ENCODE data around the gene ANKLE1.
"Not testable (repeated sequence)": the region's sequence is repeated elsewhere in the genome, so short reads cannot be mapped to it uniquely, and the experiment has no call there.

Gene ANKLE1

DNA sequence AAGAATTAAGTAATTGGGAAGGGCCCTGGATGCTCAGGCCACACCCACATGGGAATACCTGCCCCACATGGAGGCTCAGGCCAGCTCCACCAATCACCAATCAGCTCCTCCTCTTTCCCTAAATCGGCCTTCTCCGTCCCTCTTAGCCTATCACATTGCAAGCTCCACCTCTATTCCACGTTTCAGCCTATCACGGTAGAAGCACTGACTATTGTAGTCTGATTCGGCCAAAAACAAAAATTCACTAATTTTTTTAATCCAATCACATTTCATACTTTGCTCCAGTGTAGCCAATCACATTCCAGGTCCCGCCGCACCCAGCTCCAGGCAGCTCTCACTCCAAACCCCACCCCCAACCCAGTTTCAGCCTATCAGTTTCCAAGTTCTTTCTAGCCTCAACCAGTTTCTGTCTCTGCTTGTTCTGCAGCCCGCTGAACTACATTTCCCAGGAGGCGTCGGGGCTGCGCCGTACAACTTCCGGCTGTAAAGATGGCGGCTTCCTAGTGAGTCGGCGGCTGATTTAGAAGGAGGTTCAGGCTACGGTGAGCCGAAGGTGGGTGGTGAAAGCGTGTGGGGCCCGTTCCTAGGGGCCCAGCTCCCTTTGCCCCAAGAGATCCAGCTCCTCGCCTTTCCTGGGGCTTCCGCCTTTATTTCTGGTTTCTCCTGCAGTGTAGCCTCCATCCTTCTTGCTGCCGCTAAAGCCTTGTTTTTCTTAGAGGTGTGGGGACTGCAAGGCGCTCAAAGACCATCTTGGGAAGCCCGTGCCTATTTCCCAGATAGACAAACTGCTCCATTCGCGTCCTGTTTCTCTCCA is 14.5 kb upstream of the ANKLE1 start, which contains the start of gene BABAM1:
BABAM1 (plus strand) TSS at position 469 of the 814 bp plus-strand sequence. CDS start 1,364 bp downstream, outside the sequence.
- Histone ChIP-seq H3K36me3 (ENCODE audit: control insufficient read depth in 1 of 2, insufficient read depth in 2 of 2, low read length in 2 of 2) (peaks cover 5 to 21% of the 10 kb centered on the region in 2 donors), H3K27ac (ENCODE audit: low read length) (peak within 1 kb of the TSS; percentile 91), H3K27me3 (ENCODE audit: low read depth, low read length) (no peaks in the 10 kb centered on the region), H3K4me3 (ENCODE audit: low read depth in 1 of 2, low read length in 2 of 2) (peak within 1 kb of the TSS; percentile 99 to 100), H3K4me1 (ENCODE audit: control insufficient read depth in 1 of 2, insufficient read depth in 2 of 2, low read length in 2 of 2) (peaks cover 6 to 13% of the 10 kb centered on the region in 2 donors), H3K9me3 (ENCODE audit: control insufficient read depth in 1 of 2, low read length in 2 of 2) (no peaks in the 10 kb centered on the region)

DNA sequence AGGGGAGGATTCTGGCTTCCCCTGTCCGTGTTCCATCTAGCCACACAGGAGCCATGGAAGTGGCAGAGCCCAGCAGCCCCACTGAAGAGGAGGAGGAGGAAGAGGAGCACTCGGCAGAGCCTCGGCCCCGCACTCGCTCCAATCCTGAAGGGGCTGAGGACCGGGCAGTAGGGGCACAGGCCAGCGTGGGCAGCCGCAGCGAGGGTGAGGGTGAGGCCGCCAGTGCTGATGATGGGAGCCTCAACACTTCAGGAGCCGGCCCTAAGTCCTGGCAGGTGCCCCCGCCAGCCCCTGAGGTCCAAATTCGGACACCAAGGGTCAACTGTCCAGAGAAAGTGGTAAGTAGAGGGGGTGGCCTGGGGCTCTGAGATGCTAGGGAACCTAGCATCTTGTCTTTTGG is 12.9 kb upstream of the ANKLE1 start:
- H3K4me3 ChIP-seq (ENCODE audit: low read depth in 1 of 2, low read length in 2 of 2), result no peak overlapping the region
- H3K27me3 ChIP-seq (ENCODE audit: low read depth, low read length), result no peaks in the 10 kb centered on the region
- no peak overlapping the region for H3K27ac ChIP-seq (ENCODE audit: low read length)
- H3K9me3 ChIP-seq (ENCODE audit: control insufficient read depth in 1 of 2, low read length in 2 of 2), result no peaks in the 10 kb centered on the region
- peaks cover 5 to 30% of the 10 kb centered on the region in 2 donors for H3K36me3 ChIP-seq (ENCODE audit: control insufficient read depth in 1 of 2, insufficient read depth in 2 of 2, low read length in 2 of 2)
- H3K4me1 ChIP-seq (ENCODE audit: control insufficient read depth in 1 of 2, insufficient read depth in 2 of 2, low read length in 2 of 2), result peaks cover 6 to 13% of the 10 kb centered on the region in 2 donors

DNA sequence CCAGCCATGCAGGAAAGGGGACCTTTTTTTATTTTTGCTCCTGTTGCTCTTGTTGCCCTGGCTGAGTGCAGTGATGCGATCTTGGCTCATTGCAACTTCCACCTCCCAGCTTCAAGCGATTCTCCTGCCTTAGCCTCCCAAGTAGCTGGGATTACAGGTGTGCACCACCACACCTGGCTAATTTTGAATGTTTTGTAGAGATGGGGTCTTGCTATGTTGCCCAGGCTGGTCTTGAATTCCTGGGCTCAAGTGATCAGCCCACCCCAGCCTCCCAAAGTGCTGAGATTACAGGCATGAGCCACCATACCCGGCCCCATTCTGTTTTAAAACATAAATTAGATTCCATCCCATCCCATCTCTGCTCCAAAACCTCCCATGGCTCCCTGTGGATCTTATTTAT is 6.8 kb upstream of the ANKLE1 start:
- H3K36me3 ChIP-seq (ENCODE audit: control insufficient read depth in 1 of 2, insufficient read depth in 2 of 2, low read length in 2 of 2), result peaks cover 26 to 67% of the 10 kb centered on the region in 2 donors
- not testable (repeated sequence) for H3K4me1 ChIP-seq (ENCODE audit: control insufficient read depth in 1 of 2, insufficient read depth in 2 of 2, low read length in 2 of 2); H3K27me3 ChIP-seq (ENCODE audit: low read depth, low read length); H3K27ac ChIP-seq (ENCODE audit: low read length); H3K9me3 ChIP-seq (ENCODE audit: control insufficient read depth in 1 of 2, low read length in 2 of 2); H3K4me3 ChIP-seq (ENCODE audit: low read depth in 1 of 2, low read length in 2 of 2)

DNA sequence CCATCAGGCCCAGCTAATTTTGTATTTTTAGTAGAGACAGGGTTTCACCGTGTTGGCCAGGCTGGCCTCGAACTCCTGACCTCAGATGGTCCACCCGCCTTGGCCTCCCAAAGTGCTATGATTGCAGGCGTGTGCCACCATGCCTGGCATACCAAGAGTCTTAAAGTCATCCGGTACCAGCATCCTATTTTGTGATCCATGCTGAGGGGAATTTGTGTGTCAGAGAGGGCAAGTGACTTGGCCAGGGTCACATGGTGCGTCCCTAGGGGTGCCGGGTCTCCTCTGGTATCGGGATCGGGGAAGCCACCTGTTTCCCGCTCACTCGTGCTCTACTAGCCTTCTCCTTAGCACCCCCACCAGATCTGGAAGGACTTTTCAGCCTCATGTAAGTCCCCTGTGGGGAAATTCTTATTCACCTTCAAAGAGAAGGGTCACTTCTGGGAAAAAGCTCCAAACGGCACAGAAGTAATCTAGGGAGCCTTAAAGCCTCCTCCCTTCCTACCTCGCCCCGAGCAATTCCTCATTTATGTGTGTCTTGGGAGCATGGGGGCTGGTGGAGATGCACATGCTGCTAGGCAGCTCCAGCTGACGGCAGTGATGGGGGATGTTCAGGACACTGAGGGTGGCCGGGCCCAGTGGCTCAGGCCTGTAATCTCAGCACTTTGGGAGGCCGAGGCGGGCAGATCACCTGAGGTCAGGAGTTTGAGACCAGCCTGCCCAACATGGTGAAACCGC is 6.1 kb upstream of the ANKLE1 start:
- Histone ChIP-seq H3K9me3 (ENCODE audit: control insufficient read depth in 1 of 2, low read length in 2 of 2) (no peaks in the 10 kb centered on the region), H3K27ac (ENCODE audit: low read length) (no peak overlapping the region), H3K4me3 (ENCODE audit: low read depth in 1 of 2, low read length in 2 of 2) (no peak overlapping the region), H3K4me1 (ENCODE audit: control insufficient read depth in 1 of 2, insufficient read depth in 2 of 2, low read length in 2 of 2) (no peaks in the 10 kb centered on the region), H3K27me3 (ENCODE audit: low read depth, low read length) (no peaks in the 10 kb centered on the region), H3K36me3 (ENCODE audit: control insufficient read depth in 1 of 2, insufficient read depth in 2 of 2, low read length in 2 of 2) (peaks cover 26 to 63% of the 10 kb centered on the region in 2 donors)

DNA sequence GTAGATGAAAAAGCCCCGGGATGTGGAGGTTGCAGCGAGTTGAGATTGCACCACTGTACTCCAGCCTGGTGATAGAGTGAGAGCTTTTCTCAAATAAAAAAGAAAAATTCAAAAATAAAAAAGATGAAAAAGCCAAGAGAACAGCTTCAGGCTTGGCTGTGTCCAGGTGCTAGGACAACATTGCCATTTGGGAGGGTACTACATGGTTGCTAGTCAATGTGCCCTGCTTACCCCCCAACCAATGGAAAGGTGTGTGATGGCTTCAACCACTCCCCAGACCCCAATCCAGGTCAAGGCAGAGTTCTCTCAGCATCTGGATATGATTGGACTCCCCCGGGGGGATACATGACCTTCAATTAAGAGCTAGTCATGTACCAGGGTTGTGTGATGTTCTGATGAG is 2.3 kb upstream of the ANKLE1 start:
- H3K9me3 ChIP-seq (ENCODE audit: control insufficient read depth in 1 of 2, low read length in 2 of 2), result no peaks in the 10 kb centered on the region
- no peak overlapping the region for H3K27ac ChIP-seq (ENCODE audit: low read length)
- peaks cover 14 to 40% of the 10 kb centered on the region in 2 donors for H3K36me3 ChIP-seq (ENCODE audit: control insufficient read depth in 1 of 2, insufficient read depth in 2 of 2, low read length in 2 of 2)
- H3K4me1 ChIP-seq (ENCODE audit: control insufficient read depth in 1 of 2, insufficient read depth in 2 of 2, low read length in 2 of 2), result peaks cover 0 to 15% of the 10 kb centered on the region in 2 donors
- H3K4me3 ChIP-seq (ENCODE audit: low read depth in 1 of 2, low read length in 2 of 2), result no peak overlapping the region
- H3K27me3 ChIP-seq (ENCODE audit: low read depth, low read length), result no peaks in the 10 kb centered on the region

DNA sequence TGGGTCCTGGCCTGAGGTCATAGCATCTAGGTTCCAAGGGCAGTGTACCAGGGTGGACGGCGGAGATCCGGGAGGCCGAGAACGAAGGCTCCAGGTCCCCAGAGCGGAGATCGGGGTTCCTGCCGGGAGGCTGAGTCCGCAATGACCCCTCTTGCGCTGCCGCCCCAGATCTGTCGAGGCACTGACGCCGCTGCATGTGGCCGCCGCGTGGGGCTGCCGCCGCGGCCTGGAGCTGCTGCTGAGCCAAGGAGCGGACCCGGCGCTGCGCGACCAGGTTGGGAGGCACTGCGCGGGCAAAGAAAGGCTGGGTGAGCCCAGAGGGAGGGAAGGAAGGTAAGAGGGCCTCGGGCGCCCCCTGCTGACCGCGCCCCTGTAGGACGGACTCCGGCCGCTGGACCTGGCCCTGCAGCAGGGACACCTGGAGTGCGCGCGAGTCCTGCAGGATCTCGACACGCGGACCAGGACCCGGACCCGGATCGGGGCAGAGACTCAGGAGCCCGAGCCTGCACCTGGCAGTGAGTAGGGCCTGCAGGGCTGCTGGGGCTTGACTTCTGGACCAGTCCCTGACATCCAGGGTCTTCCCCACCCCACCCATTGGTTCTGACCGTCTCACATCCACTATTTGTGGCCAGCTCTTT is 906 bp downstream of the ANKLE1 start:
- H3K27me3 ChIP-seq (ENCODE audit: low read depth, low read length), result no peaks in the 10 kb centered on the region
- H3K9me3 ChIP-seq (ENCODE audit: control insufficient read depth in 1 of 2, low read length in 2 of 2), result no peaks in the 10 kb centered on the region
- peaks cover 5 to 12% of the 10 kb centered on the region in 2 donors for H3K36me3 ChIP-seq (ENCODE audit: control insufficient read depth in 1 of 2, insufficient read depth in 2 of 2, low read length in 2 of 2)
- peaks cover 0 to 15% of the 10 kb centered on the region in 2 donors for H3K4me1 ChIP-seq (ENCODE audit: control insufficient read depth in 1 of 2, insufficient read depth in 2 of 2, low read length in 2 of 2)
- H3K4me3 ChIP-seq (ENCODE audit: low read depth in 1 of 2, low read length in 2 of 2), result peak overlapping the region; percentile 42 to 63
- no peak overlapping the region for H3K27ac ChIP-seq (ENCODE audit: low read length)

DNA sequence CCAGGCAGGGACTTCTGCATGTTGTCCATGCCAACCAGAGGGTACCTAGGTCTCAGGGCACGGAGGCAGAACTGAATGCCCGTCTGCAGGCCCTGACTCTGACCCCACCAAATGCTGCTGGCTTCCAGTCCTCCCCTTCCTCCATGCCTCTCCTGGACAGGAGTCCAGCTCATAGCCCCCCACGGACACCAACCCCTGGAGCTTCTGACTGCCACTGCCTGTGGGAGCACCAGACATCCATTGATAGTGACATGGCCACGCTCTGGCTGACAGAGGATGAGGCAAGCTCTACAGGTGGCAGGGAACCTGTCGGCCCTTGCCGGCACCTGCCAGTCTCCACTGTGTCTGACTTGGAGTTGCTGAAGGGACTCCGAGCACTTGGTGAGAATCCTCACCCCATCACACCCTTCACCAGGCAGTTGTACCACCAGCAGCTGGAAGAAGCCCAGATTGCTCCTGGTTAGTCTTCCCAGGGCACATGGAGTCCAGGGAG is 1.8 kb downstream of the ANKLE1 start:
- H3K36me3 ChIP-seq (ENCODE audit: control insufficient read depth in 1 of 2, insufficient read depth in 2 of 2, low read length in 2 of 2), result peaks cover 5 to 12% of the 10 kb centered on the region in 2 donors

DNA sequence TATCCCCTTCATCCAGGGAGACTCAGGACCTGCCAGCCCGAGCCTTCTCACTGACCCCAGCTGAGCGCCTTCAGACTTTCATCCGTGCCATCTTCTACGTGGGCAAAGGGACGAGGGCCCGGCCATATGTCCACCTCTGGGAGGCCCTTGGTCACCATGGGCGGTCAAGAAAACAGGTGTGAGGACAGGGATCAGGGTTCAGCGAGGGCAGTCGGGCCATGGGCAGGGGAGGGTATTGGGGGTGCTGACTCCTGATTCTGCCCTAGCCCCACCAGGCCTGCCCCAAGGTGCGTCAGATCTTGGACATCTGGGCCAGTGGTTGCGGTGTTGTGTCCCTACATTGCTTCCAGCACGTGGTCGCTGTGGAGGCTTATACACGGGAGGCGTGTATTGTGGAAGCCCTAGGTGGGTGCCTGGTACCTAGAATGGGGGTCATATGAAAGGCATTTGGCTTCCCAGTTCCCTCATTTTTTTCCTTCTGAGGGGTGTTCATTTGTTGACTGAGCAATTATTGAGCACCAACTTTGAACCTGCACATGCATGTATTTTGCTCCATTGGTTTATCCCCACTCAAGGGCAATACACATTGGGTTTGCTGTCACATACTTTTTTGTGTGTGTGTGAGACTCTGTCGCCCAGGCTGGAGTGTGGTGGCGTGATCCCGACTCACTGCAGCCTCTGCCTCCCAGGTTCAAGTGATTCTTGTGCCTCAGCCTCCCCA is 3.9 kb downstream of the ANKLE1 start:
- Histone ChIP-seq H3K4me3 (ENCODE audit: low read depth in 1 of 2, low read length in 2 of 2) (no peak overlapping the region), H3K27ac (ENCODE audit: low read length) (no peak overlapping the region), H3K36me3 (ENCODE audit: control insufficient read depth in 1 of 2, insufficient read depth in 2 of 2, low read length in 2 of 2) (no peaks in the 10 kb centered on the region), H3K4me1 (ENCODE audit: control insufficient read depth in 1 of 2, insufficient read depth in 2 of 2, low read length in 2 of 2) (peaks cover 0 to 18% of the 10 kb centered on the region in 2 donors), H3K27me3 (ENCODE audit: low read depth, low read length) (no peaks in the 10 kb centered on the region), H3K9me3 (ENCODE audit: control insufficient read depth in 1 of 2, low read length in 2 of 2) (no peaks in the 10 kb centered on the region)

More for the DNA sequence above, 1.8 kb downstream of the ANKLE1 start:
- H3K27me3 ChIP-seq (ENCODE audit: low read depth, low read length), result no peaks in the 10 kb centered on the region
- H3K4me3 ChIP-seq (ENCODE audit: low read depth in 1 of 2, low read length in 2 of 2), result no peak overlapping the region
- H3K27ac ChIP-seq (ENCODE audit: low read length), result no peak overlapping the region
- H3K4me1 ChIP-seq (ENCODE audit: control insufficient read depth in 1 of 2, insufficient read depth in 2 of 2, low read length in 2 of 2), result peaks cover 0 to 15% of the 10 kb centered on the region in 2 donors
- no peaks in the 10 kb centered on the region for H3K9me3 ChIP-seq (ENCODE audit: control insufficient read depth in 1 of 2, low read length in 2 of 2)

DNA sequence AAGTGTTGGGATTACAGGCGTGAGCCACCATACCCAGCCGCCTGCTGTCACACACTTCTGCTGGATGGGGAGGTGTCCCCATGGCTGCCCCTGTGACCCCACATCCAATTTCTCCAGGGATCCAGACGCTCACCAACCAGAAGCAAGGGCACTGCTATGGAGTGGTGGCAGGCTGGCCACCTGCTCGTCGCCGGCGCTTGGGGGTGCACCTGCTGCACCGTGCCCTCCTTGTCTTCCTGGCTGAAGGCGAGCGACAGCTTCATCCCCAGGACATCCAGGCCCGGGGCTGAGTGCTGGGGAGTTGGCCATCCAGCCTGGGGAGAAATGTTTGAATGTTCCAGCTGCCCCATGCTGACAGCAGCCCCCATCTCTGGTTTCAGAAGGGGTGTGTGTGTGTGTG is 4.6 kb downstream of the ANKLE1 start:
- Histone ChIP-seq H3K4me3 (ENCODE audit: low read depth in 1 of 2, low read length in 2 of 2) (no peak overlapping the region), H3K4me1 (ENCODE audit: control insufficient read depth in 1 of 2, insufficient read depth in 2 of 2, low read length in 2 of 2) (peaks cover 0 to 18% of the 10 kb centered on the region in 2 donors), H3K27ac (ENCODE audit: low read length) (no peak overlapping the region), H3K9me3 (ENCODE audit: control insufficient read depth in 1 of 2, low read length in 2 of 2) (no peaks in the 10 kb centered on the region), H3K36me3 (ENCODE audit: control insufficient read depth in 1 of 2, insufficient read depth in 2 of 2, low read length in 2 of 2) (no peaks in the 10 kb centered on the region), H3K27me3 (ENCODE audit: low read depth, low read length) (no peaks in the 10 kb centered on the region)

DNA sequence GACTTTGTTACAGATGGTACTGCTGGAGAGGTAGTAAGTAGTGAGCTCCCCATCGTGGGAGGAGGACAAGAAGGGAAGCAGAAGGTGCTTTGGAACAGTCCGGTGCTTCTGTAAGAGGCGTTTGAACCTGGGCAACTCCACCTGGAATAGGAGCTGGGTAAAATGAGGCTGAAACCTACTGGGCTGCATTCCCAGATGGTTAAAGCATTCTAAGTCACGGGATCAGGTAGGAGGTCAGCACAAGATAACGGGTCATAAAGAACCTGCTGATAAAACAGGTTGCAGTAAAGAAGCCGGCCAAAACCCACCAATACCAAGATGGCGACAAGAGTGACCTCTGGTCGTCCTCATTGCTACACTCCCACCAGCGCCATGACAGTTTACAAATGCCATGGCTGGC is 5.1 kb downstream of the ANKLE1 start:
- H3K4me3 ChIP-seq (ENCODE audit: low read depth in 1 of 2, low read length in 2 of 2), result no peak overlapping the region
- peaks cover 0 to 13% of the 10 kb centered on the region in 2 donors for H3K4me1 ChIP-seq (ENCODE audit: control insufficient read depth in 1 of 2, insufficient read depth in 2 of 2, low read length in 2 of 2)
- H3K9me3 ChIP-seq (ENCODE audit: control insufficient read depth in 1 of 2, low read length in 2 of 2), result no peaks in the 10 kb centered on the region
- no peak overlapping the region for H3K27ac ChIP-seq (ENCODE audit: low read length)
- H3K36me3 ChIP-seq (ENCODE audit: control insufficient read depth in 1 of 2, insufficient read depth in 2 of 2, low read length in 2 of 2), result no peaks in the 10 kb centered on the region
- no peaks in the 10 kb centered on the region for H3K27me3 ChIP-seq (ENCODE audit: low read depth, low read length)
